ENCODE measurements around the gene NUP62CL.

- TF ChIP-seq, protein P1, sequence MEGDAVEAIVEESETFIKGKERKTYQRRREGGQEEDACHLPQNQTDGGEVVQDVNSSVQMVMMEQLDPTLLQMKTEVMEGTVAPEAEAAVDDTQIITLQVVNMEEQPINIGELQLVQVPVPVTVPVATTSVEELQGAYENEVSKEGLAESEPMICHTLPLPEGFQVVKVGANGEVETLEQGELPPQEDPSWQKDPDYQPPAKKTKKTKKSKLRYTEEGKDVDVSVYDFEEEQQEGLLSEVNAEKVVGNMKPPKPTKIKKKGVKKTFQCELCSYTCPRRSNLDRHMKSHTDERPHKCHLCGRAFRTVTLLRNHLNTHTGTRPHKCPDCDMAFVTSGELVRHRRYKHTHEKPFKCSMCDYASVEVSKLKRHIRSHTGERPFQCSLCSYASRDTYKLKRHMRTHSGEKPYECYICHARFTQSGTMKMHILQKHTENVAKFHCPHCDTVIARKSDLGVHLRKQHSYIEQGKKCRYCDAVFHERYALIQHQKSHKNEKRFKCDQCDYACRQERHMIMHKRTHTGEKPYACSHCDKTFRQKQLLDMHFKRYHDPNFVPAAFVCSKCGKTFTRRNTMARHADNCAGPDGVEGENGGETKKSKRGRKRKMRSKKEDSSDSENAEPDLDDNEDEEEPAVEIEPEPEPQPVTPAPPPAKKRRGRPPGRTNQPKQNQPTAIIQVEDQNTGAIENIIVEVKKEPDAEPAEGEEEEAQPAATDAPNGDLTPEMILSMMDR (IDR thresholded peaks at IDR 0.05; ENCODE audit: low read length) = no peak
- no peak for TF ChIP-seq EZH2 (IDR thresholded peaks at IDR 0.05; ENCODE audit: borderline replicate concordance, low read length)
These were observed 70.3 kb downstream of the NUP62CL start for GRCh38 chrX:107135965-107136307.
